ENCODE results near the gene KCNG2.

DNA sequence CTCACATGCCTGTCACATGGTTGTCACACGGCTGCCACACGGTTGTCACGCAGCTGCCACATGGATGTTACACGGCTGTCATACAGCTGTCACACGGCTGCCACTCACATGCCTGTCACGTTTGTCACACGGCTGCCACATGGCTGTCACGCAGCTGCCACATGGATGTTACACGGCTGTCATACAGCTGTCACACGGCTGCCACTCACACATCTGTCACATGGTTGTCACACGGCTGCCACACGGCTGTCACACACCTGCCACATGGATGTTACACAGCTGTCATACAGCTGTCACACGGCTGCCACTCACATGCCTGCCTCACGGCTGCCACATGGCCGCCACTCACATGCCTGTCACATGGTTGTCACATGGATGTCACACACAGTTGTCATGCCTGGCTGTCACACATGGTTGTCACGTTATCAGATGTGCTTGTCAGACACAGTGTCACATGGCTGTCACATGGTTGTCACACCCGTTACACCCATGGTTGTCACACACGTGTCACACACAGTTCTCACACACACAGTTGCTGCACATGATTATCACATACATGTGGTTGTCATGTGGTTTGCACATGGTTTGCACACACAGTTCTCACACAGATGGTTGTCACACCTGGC is 19.4 kb downstream of the KCNG2 start:
- TF ChIP-seq, protein P1, sequence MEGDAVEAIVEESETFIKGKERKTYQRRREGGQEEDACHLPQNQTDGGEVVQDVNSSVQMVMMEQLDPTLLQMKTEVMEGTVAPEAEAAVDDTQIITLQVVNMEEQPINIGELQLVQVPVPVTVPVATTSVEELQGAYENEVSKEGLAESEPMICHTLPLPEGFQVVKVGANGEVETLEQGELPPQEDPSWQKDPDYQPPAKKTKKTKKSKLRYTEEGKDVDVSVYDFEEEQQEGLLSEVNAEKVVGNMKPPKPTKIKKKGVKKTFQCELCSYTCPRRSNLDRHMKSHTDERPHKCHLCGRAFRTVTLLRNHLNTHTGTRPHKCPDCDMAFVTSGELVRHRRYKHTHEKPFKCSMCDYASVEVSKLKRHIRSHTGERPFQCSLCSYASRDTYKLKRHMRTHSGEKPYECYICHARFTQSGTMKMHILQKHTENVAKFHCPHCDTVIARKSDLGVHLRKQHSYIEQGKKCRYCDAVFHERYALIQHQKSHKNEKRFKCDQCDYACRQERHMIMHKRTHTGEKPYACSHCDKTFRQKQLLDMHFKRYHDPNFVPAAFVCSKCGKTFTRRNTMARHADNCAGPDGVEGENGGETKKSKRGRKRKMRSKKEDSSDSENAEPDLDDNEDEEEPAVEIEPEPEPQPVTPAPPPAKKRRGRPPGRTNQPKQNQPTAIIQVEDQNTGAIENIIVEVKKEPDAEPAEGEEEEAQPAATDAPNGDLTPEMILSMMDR (conservative IDR thresholded peaks at IDR 0.05) = no peak
- TF ChIP-seq EZH2 (IDR thresholded peaks at IDR 0.05; ENCODE audit: low read depth) = no peak
